ENCODE data around the gene LAMA5. TPM values are rescaled to one million over a fixed set of nuclear protein-coding genes. Genes with fewer than 3 reads are reported as not detected.

Gene LAMA5
- total RNA-seq, 1 donor from 2014 or later: 12.1 TPM

DNA sequence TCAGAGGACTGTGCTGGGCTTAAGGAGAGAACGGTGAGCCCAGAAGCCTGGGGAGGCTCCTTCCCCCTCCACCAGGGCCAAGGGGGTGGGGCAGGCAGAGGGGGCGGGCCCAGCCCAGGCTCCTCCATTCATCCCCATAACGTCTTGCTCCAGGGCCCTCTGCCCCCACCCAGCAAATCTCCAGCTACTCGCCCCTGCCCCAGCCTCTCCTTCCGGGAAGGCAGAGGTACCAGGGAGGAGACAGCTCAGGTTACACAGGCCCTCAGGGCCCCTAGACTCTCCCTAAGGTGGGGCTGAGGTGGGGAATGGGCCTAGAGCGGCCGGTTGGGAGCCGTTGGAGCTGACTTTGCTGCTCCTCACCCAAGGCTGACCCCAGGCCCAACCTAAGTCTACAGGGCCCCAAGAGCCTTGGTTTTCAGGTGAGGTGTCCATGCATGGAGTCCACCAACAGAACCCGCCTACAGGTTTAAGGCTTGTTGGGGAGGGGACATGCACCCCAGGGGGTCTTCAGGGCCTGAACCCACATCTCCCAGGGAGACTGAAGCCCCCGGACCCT is 1.2 kb downstream of the LAMA5 start:
- Mint-ChIP-seq H3K36me3 (no peaks in the 10 kb centered on the region), H3K4me3 (peak overlapping the region; percentile 76), H3K27me3 (ENCODE audit: insufficient read depth, low read depth) (peaks cover 4% of the 10 kb centered on the region), H3K9me3 (no peaks in the 10 kb centered on the region), H3K27ac (no peak overlapping the region), H3K4me1 (peaks cover 34% of the 10 kb centered on the region)
- peaks cover 58% of the 10 kb centered on the region for H4K20me1 ChIP-seq (ENCODE audit: low read depth)
- TF ChIP-seq, protein P1, sequence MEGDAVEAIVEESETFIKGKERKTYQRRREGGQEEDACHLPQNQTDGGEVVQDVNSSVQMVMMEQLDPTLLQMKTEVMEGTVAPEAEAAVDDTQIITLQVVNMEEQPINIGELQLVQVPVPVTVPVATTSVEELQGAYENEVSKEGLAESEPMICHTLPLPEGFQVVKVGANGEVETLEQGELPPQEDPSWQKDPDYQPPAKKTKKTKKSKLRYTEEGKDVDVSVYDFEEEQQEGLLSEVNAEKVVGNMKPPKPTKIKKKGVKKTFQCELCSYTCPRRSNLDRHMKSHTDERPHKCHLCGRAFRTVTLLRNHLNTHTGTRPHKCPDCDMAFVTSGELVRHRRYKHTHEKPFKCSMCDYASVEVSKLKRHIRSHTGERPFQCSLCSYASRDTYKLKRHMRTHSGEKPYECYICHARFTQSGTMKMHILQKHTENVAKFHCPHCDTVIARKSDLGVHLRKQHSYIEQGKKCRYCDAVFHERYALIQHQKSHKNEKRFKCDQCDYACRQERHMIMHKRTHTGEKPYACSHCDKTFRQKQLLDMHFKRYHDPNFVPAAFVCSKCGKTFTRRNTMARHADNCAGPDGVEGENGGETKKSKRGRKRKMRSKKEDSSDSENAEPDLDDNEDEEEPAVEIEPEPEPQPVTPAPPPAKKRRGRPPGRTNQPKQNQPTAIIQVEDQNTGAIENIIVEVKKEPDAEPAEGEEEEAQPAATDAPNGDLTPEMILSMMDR (IDR thresholded peaks at IDR 0.05): no peak
- TF ChIP-seq EZH2 (IDR thresholded peaks at IDR 0.05): no peak
- TF ChIP-seq EZH2phosphoT487 (IDR thresholded peaks at IDR 0.05): no peak
- H3K27ac ChIP-seq: peak overlapping the region; percentile 53
- no peak overlapping the region for H3K9ac ChIP-seq
- H3K36me3 ChIP-seq: no peaks in the 10 kb centered on the region
- H3K79me2 ChIP-seq (ENCODE audit: low read depth): peaks cover 62% of the 10 kb centered on the region
- H3K9me3 ChIP-seq (ENCODE audit: low read depth): no peaks in the 10 kb centered on the region
- peaks cover 83% of the 10 kb centered on the region for H3K4me1 ChIP-seq
- no peak overlapping the region for H2AFZ ChIP-seq (replicated peaks)
- H3K4me3 ChIP-seq: peak overlapping the region; percentile 98
- peak overlapping the region; percentile 95 for H3K4me2 ChIP-seq
- peak; percentile 59 for DNase-seq (ENCODE audit: low spot score)
- no peaks in the 10 kb centered on the region for H3K27me3 ChIP-seq
- H3F3A ChIP-seq (ENCODE audit: low read depth): peaks cover 73% of the 10 kb centered on the region

DNA sequence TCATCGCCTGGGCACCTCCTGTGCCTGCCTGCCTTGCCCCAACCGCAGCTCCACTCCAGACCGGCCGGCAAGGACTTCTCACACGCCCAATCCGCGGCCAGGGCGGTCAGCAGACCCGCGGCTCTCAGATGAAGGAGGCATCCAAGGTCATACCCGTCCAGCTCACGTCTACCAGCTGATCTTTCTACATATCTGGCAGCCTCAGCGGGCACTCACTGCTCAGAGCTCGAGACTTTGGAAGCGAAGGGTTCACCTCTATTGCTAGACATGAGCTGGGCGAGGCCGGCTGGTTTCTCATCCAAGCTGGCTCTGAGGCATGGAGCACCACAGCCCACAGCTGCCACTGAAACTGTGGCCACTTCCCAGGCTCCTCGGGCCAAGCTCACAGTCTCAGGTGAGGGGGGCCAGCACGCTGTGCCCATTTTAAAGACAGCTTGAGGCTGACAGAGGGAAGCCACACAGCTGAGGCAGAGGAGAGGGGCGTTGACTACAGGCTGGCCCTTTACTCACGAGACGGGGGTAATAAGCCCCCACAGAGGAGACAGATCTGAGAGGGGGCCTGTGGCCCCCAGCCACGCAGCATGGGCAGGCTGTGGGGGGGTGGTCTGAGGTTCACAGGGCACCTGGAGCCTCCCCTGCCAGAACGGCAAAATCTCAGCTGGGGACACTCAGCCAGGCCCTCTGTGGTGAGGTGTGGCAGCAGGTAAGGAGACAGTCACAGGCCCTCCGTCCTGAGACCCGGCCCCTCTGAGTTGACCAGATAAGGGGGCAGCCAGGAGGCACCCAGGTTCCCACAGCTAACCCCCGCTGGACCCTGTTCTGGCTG is 2.0 kb downstream of the LAMA5 start:
- Histone ChIP-seq H2AFZ (replicated peaks) (no peak overlapping the region), H3K27me3 (no peaks in the 10 kb centered on the region), H3K4me1 (peaks cover 81% of the 10 kb centered on the region), H3K4me3 (peak overlapping the region; percentile 98), H3K9ac (no peak overlapping the region), H3F3A (ENCODE audit: low read depth) (peaks cover 70% of the 10 kb centered on the region), H3K9me3 (ENCODE audit: low read depth) (no peaks in the 10 kb centered on the region), H3K79me2 (ENCODE audit: low read depth) (peaks cover 65% of the 10 kb centered on the region), H3K27ac (peak overlapping the region; percentile 23), H4K20me1 (ENCODE audit: low read depth) (peaks cover 61% of the 10 kb centered on the region), H3K36me3 (no peaks in the 10 kb centered on the region), H3K4me2 (peak overlapping the region; percentile 95)
- no peaks in the 10 kb centered on the region for H3K9me3 Mint-ChIP-seq
- peaks cover 33% of the 10 kb centered on the region for H3K4me1 Mint-ChIP-seq
- TF ChIP-seq EZH2phosphoT487 (IDR thresholded peaks at IDR 0.05): no peak
- TF ChIP-seq, protein P1 (IDR thresholded peaks at IDR 0.05): no peak
- no peak overlapping the region for H3K27ac Mint-ChIP-seq
- H3K27me3 Mint-ChIP-seq (ENCODE audit: insufficient read depth, low read depth): no peaks in the 10 kb centered on the region
- peak overlapping the region; percentile 76 for H3K4me3 Mint-ChIP-seq
- DNase-seq (ENCODE audit: low spot score): no peak
- H3K36me3 Mint-ChIP-seq: no peaks in the 10 kb centered on the region

DNA sequence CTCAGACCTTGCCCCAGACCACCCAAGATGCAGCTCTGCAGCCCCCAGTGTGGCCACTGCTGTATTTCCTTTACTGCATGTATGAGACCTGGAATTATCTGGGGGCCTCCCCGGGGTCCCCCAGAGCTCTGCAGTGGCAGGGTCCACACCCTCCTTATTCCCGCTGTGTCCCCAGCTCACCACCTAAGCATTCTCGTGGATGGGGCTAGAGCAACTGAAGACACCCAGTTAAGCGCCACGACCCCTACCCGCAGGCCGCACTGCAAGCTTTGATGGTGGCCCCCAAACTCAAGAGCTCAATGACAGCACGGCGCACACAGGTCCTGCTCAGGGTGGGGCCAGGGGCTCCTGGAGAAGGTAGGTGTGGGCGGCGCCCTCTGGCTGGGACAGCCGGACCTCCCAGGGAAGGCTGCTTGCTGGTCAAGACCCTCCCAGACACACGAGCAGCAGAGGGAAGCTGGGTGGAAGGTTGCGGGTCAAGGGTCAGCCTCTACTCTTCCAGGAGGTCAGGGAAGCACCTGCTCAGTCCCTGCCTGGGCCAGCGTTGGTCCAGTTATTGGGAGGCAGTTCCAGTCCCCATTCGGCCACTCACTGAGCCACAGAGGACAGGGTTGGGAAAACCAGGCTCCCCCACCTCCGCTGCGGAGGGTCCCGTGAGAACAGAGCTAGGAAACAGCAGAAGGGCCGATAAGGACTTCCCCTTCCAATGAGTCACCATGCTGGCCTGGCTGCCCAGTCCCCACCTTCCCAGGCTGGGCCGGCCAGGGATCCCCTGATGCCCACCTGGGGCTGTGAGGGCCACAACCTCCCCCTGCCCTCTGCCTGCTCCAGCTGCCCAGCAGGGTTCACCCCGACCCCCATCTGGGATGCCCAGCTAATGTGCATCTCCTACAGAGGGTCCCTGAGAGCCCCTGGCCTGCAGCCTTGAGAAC is 2.9 kb downstream of the LAMA5 start:
- Histone ChIP-seq H3F3A (ENCODE audit: low read depth) (peaks cover 64% of the 10 kb centered on the region), H3K4me1 (peaks cover 76% of the 10 kb centered on the region), H3K9ac (no peak overlapping the region), H3K4me3 (no peak overlapping the region), H3K9me3 (ENCODE audit: low read depth) (no peaks in the 10 kb centered on the region), H3K36me3 (no peaks in the 10 kb centered on the region), H3K4me2 (peak overlapping the region; percentile 95), H3K27ac (peak overlapping the region; percentile 56), H3K27me3 (no peaks in the 10 kb centered on the region), H2AFZ (replicated peaks) (no peak overlapping the region), H3K79me2 (ENCODE audit: low read depth) (peaks cover 74% of the 10 kb centered on the region), H4K20me1 (ENCODE audit: low read depth) (peaks cover 68% of the 10 kb centered on the region)
- DNase-seq (ENCODE audit: low spot score): peak; percentile 51
- H3K27me3 Mint-ChIP-seq (ENCODE audit: insufficient read depth, low read depth): no peaks in the 10 kb centered on the region
- H3K27ac Mint-ChIP-seq: no peak overlapping the region
- H3K4me3 Mint-ChIP-seq: peak overlapping the region; percentile 21
- H3K4me1 Mint-ChIP-seq: peaks cover 29% of the 10 kb centered on the region
- TF ChIP-seq EZH2phosphoT487 (IDR thresholded peaks at IDR 0.05): no peak
- TF ChIP-seq, protein P1 (IDR thresholded peaks at IDR 0.05): peak; percentile 9
- no peak for TF ChIP-seq EZH2 (IDR thresholded peaks at IDR 0.05)
- no peaks in the 10 kb centered on the region for H3K36me3 Mint-ChIP-seq
- no peaks in the 10 kb centered on the region for H3K9me3 Mint-ChIP-seq

All from neural progenitor cell (in vitro differentiated cells).